Gastrocnemius medialis (tissue), 4 donors: Measurements from ENCODE around the gene ADAMTS14.

Experiments used
- POLR2A ChIP-seq, 2 donors: fragments of 450-650 bp; IDR thresholded peaks; one replicate each; pipeline ENCODE4 v1.6.1; 2017; ENCODE audit warnings: antibody characterized with exemption in 2 of 2, mild to moderate bottlenecking in 2 of 2, moderate library complexity in 2 of 2
- TF ChIP-seq, protein P1 (sequence below), 5 experiments: fragments of 450-650 bp in 3 of 5; fragments of 200-600 bp in 2 of 5; sonication (generic) in 2 of 5; IDR thresholded peaks in 4 of 5; conservative IDR thresholded peaks in 1 of 5; 1 replicate in 4 of 5; 2 replicates in 1 of 5; pipeline ENCODE4 v1.5.1; 2016 to 2019; ENCODE audit warnings: antibody characterized with exemption in 5 of 5, mild to moderate bottlenecking in 3 of 5, moderate library complexity in 3 of 5

DNA sequence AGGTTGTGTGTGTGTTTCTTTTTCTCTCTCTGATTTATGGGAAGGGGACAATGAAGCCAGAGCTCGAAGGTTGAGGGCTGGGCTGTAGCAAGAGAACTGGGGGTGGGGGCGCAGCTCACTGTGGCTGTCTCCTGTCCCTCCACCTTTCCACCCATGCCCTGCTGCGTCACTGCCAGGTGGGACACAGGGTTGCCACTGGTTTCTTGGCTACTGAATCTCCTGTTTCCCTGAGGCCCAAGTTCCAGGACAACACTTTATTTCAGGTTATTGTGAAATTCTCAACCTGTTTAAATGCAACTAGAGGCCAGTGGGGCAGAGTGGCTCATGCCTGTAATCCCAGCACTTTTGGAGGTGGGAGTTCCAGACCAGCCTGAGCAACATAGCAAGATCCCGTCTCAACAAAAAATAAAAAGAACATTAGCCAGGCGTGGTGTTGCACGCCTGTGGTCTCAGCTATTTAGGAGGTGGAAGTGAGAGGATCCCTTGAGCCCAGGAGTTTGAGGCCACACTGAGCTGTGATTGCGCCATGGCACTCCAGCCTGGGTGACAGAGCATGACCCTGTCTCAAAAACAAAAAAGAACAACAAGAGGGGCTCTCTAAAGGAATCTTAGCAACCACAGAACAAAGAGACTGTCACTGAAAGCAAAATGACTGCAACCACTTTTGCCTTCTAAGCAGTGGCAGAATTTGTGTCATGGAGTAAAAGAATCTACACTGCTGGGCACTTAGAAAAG is 90.3 kb downstream of the ADAMTS14 start:
- TF ChIP-seq, protein P1, sequence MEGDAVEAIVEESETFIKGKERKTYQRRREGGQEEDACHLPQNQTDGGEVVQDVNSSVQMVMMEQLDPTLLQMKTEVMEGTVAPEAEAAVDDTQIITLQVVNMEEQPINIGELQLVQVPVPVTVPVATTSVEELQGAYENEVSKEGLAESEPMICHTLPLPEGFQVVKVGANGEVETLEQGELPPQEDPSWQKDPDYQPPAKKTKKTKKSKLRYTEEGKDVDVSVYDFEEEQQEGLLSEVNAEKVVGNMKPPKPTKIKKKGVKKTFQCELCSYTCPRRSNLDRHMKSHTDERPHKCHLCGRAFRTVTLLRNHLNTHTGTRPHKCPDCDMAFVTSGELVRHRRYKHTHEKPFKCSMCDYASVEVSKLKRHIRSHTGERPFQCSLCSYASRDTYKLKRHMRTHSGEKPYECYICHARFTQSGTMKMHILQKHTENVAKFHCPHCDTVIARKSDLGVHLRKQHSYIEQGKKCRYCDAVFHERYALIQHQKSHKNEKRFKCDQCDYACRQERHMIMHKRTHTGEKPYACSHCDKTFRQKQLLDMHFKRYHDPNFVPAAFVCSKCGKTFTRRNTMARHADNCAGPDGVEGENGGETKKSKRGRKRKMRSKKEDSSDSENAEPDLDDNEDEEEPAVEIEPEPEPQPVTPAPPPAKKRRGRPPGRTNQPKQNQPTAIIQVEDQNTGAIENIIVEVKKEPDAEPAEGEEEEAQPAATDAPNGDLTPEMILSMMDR (IDR thresholded peaks at IDR 0.05 in 4 of 5, conservative IDR thresholded peaks at IDR 0.05 in 1 of 5), result no peak
- TF ChIP-seq POLR2A (IDR thresholded peaks at IDR 0.05), result no peak
